ENCODE data around the gene TUBB. TPM values are rescaled to one million over a fixed set of nuclear protein-coding genes. Genes with fewer than 3 reads are reported as not detected.

TUBB gene
- total and polyA plus RNA-seq, 9 of the 15 experiments (the other 6 are each of a cell fraction or from before 2014, with no cell fraction given) = 971 to 2,870 (median 1,478) TPM

GRCh38 chr6:30767944-30768301, 47.8 kb downstream of the TUBB start:
- Histone ChIP-seq H3K79me2 (ENCODE audit: control insufficient read depth, insufficient read depth, low read length) (no peaks in the 10 kb centered on the region), H3K27me3 (ENCODE audit: control insufficient read depth in 2 of 2, insufficient read depth in 2 of 2, low read length in 2 of 2) (no peaks in the 10 kb centered on the region; a peak in 1 of 5 replicates), H3K9ac (ENCODE audit: insufficient read depth in 1 of 2, low read depth in 2 of 2, low read length in 2 of 2) (peak overlapping the region in 1 of 2 experiments; percentile 9; a peak in 1 of 4 replicates), H4K20me1 (replicated peaks; ENCODE audit: control insufficient read depth, insufficient read depth, low read length) (no peaks in the 10 kb centered on the region), H3K4me2 (ENCODE audit: insufficient read depth, low read length) (no peak overlapping the region), H3K27ac (ENCODE audit: extremely low read depth, low read depth, low read length) (peak overlapping the region; percentile 58; the same call in 2 of the 3 replicates), H3K9me1 (ENCODE audit: control insufficient read depth, insufficient read depth, low read length) (no peaks in the 10 kb centered on the region), H3K9me3 (replicated peaks; ENCODE audit: control insufficient read depth, insufficient read depth, low read depth, low read length) (no peaks in the 10 kb centered on the region), H3K4me3 (no peak overlapping the region), H3K36me3 (ENCODE audit: control insufficient read depth, insufficient read depth, low read length) (no peaks in the 10 kb centered on the region), H2AFZ (ENCODE audit: low read depth, low read length) (0 out of 2 replicates have a peak overlapping the region, but pooled peaks have one; percentile 5), H3K4me1 (replicated peaks in 1 of 2; ENCODE audit: control insufficient read depth in 2 of 2, insufficient read depth in 2 of 2, low read length in 2 of 2) (peaks cover 43 to 59% of the 10 kb centered on the region in 2 experiments)
- ChIA-PET POLR2A (interaction anchor here (0.5 to 3.3 kb wide), 5 partner anchors 9 to 61 kb away, joined by 3 to 12 read pairs (median 3); no protein-coding TSS in a partner anchor), CTCF (ENCODE audit: low intra/inter-chr PET ratio) (no interaction called here)
- TF ChIP-seq ZNF263 (CRISPR knock-in tag; IDR thresholded peaks at IDR 0.05; ENCODE audit: borderline replicate concordance) (peak; percentile 7; the same call in 1 of the 2 replicates), C11orf30 (IDR thresholded peaks at IDR 0.05; ENCODE audit: low read depth) (no peak), ZNF584 (CRISPR knock-in tag; IDR thresholded peaks at IDR 0.05; ENCODE audit: low read depth) (0 out of 2 replicates have a peak, but pooled peaks have one; percentile 15), ZNF174 (CRISPR knock-in tag; IDR thresholded peaks at IDR 0.05) (no peak), JUND (IDR thresholded peaks at IDR 0.05; ENCODE audit: borderline replicate concordance, low read depth, low read length) (no peak), JUND (tag; IDR thresholded peaks at IDR 0.05; ENCODE audit: borderline replicate concordance, low read depth, low read length) (0 out of 3 replicates have a peak, but pooled peaks have one; percentile 8), SMAD2 (IDR thresholded peaks at IDR 0.05; ENCODE audit: low read depth, low read length) (no peak)
- TF ChIP-seq, protein P1, sequence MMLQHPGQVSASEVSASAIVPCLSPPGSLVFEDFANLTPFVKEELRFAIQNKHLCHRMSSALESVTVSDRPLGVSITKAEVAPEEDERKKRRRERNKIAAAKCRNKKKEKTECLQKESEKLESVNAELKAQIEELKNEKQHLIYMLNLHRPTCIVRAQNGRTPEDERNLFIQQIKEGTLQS (IDR thresholded peaks at IDR 0.05) = no peak
- TF ChIP-seq, protein P1 (CRISPR knock-in tag; conservative IDR thresholded peaks at IDR 0.05) = no peak
- TF ChIP-seq, protein P2, sequence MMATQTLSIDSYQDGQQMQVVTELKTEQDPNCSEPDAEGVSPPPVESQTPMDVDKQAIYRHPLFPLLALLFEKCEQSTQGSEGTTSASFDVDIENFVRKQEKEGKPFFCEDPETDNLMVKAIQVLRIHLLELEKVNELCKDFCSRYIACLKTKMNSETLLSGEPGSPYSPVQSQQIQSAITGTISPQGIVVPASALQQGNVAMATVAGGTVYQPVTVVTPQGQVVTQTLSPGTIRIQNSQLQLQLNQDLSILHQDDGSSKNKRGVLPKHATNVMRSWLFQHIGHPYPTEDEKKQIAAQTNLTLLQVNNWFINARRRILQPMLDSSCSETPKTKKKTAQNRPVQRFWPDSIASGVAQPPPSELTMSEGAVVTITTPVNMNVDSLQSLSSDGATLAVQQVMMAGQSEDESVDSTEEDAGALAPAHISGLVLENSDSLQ (IDR thresholded peaks at IDR 0.05) = 0 out of 2 replicates have a peak, but pooled peaks have one; percentile 3
- no TSS peak for BruUV-seq (replicated peaks)
- intact Hi-C loops (cut with micrococcal nuclease) (loop anchor here (5.0 kb wide), 1 partner anchor 44 kb away; no protein-coding TSS in a partner anchor), in situ Hi-C loops (cut with MboI) (no loop called here)
- FAIRE-seq (no peak), ATAC-seq (no peak), DNase-seq (ENCODE audit: extremely low read depth in 1 of 4, low spot score in 3 of 4) (no peak)
- WGBS (ENCODE audit: insufficient coverage, low coverage, missing lambda C conversion rate) = 64% methylated on average over 1 of the region's 1 CpG

Measured in K562 (cell line).